NCI-H82 treated with DMSO at 0.1 percent for 48 hours (cell line): ENCODE data around the gene RIMKLB.

Source experiments
- DNase-seq: peaks from one replicate; lab custom pipeline; 2025; ENCODE audit not compliant: unreplicated experiment; lab: John Stamatoyannopoulos, UW

Gene RIMKLB

GRCh38 chr12:8697476-8698131 is at the start of gene RIMKLB:
RIMKLB (plus strand) TSS chr12:8697991; CDS start chr12:8713867, 15,876 bp downstream.
- DNase-seq: peak; percentile 60

GRCh38 chr12:8648576-8649205 is 49.1 kb upstream of the RIMKLB start:
- no peak for DNase-seq

GRCh38 chr12:8655421-8655820 is 42.4 kb upstream of the RIMKLB start:
- no peak for DNase-seq

- DNase-seq: no peak
Measured at GRCh38 chr12:8658346-8658745, 39.4 kb upstream of the RIMKLB start.

- DNase-seq: no peak
Measured at GRCh38 chr12:8661016-8661415, 36.8 kb upstream of the RIMKLB start.

GRCh38 chr12:8661751-8662150 is 36.0 kb upstream of the RIMKLB start:
- no peak for DNase-seq

GRCh38 chr12:8662593-8662992 is 35.2 kb upstream of the RIMKLB start, which contains the start of gene MFAP5:
MFAP5 (minus strand) TSS chr12:8662826; CDS start chr12:8662104, 722 bp downstream.
- no peak for DNase-seq

- no peak for DNase-seq
Measured at GRCh38 chr12:8664228-8664913, 33.4 kb upstream of the RIMKLB start.

GRCh38 chr12:8665759-8666158 is 32.0 kb upstream of the RIMKLB start:
- no peak for DNase-seq

GRCh38 chr12:8667270-8667669 is 30.5 kb upstream of the RIMKLB start:
- DNase-seq: no peak

- DNase-seq: no peak
Measured at GRCh38 chr12:8668441-8668840, 29.4 kb upstream of the RIMKLB start.

GRCh38 chr12:8672381-8672780 is 25.4 kb upstream of the RIMKLB start:
- DNase-seq: no peak

GRCh38 chr12:8675591-8676036 is 22.2 kb upstream of the RIMKLB start:
- DNase-seq: no peak

GRCh38 chr12:8676651-8677050 is 21.1 kb upstream of the RIMKLB start:
- DNase-seq: no peak

GRCh38 chr12:8677362-8677761 is 20.4 kb upstream of the RIMKLB start:
- DNase-seq: peak; percentile 97

GRCh38 chr12:8678661-8679111 is 19.1 kb upstream of the RIMKLB start:
- no peak for DNase-seq

- no peak for DNase-seq
Measured at GRCh38 chr12:8680533-8680932, 17.3 kb upstream of the RIMKLB start.

GRCh38 chr12:8681129-8681884 is 16.5 kb upstream of the RIMKLB start:
- no peak for DNase-seq

- no peak for DNase-seq
Measured at GRCh38 chr12:8685051-8685450, 12.7 kb upstream of the RIMKLB start.

- DNase-seq: peak; percentile 39
Measured at GRCh38 chr12:8687846-8688601, 9.8 kb upstream of the RIMKLB start.

- DNase-seq: no peak
Measured at GRCh38 chr12:8689681-8690080, 8.1 kb upstream of the RIMKLB start.
